NCI-H2081 (cell line): Measurements from ENCODE around the gene ZNF595.
"Not testable (repeated sequence)": the region's sequence is repeated elsewhere in the genome, so short reads cannot be mapped to it uniquely, and the experiment has no call there.

Experiments
- DNase-seq, 2 experiments: peaks; one replicate each; lab custom pipeline; 2025; lab: John Stamatoyannopoulos, UW

ZNF595 gene

GRCh38 chr4:52804-53479 lies at the start of gene ZNF595:
ZNF595 (plus strand) TSS chr4:53321; CDS start chr4:53489, 168 bp downstream.
- DNase-seq: not testable (repeated sequence)

- DNase-seq: not testable (repeated sequence)
Observed at GRCh38 chr4:9937-10870, 42.9 kb upstream of the ZNF595 start.

GRCh38 chr4:11095-11815 lies 41.9 kb upstream of the ZNF595 start:
- DNase-seq: not testable (repeated sequence)

GRCh38 chr4:11816-12417 lies 41.2 kb upstream of the ZNF595 start:
- DNase-seq: not testable (repeated sequence)

DNA sequence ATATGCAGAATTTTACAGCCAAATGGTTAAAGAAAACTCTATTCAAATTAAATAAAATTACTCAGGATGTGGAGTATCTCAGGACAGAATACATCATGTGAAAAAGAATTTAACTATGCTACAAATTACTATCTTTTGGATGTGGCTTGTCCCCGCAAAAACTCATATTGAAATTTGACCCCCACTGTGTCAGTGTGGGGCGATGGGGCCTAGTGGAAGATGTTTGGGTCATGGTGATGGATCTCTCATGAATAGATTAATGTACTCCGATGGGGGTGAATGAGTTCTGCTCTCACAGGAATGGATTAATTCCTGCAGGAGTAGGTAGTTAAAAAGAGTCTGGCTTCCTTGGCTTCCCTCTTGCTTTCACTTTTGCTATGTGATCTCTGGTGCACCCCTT lies 35.0 kb upstream of the ZNF595 start:
- not testable (repeated sequence) for DNase-seq

DNA sequence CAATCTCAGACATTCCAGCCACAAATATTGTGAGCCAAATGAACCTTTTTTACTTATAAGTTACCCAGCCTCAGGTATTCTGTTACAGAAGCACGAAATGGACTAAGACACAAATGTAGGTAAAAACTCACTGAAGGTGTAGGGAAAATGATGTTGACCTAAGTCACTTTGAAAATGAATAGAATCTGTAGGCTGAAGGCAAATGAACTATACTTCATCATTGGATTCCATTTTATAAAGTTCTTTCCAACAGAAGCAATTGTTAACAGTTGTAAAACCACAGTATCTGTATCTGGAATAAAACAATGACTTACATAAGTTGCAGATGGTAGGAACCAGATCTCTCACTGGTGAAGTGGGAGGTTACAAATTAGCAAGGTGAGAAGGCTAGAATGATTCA lies 34.5 kb upstream of the ZNF595 start:
- DNase-seq: not testable (repeated sequence)

DNA sequence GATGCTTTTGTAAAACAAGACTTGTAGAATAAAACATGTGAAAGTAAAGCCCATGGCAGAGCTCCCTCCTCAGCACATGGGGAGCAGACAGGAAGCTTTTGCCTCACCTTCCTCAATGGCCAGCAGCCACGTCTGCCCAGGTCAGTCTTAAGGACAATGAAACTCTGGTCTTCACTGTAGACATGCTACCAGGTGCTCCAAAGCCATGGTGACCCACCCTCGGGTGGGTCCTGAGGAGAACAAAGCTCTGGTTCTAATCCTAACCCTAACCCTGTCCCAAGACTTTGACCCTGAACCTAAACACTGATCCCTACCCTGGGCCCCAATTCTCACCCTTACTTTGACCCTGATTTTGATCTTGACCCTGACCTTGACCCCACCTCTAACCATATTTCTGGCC lies 30.2 kb upstream of the ZNF595 start:
- not testable (repeated sequence) for DNase-seq

GRCh38 chr4:24359-24758 lies 28.8 kb upstream of the ZNF595 start:
- DNase-seq: not testable (repeated sequence)

- not testable (repeated sequence) for DNase-seq
Observed at GRCh38 chr4:27501-27900, 25.6 kb upstream of the ZNF595 start.

GRCh38 chr4:28767-29542 lies 24.2 kb upstream of the ZNF595 start:
- not testable (repeated sequence) for DNase-seq

GRCh38 chr4:33314-33713 lies 19.8 kb upstream of the ZNF595 start:
- not testable (repeated sequence) for DNase-seq

DNA sequence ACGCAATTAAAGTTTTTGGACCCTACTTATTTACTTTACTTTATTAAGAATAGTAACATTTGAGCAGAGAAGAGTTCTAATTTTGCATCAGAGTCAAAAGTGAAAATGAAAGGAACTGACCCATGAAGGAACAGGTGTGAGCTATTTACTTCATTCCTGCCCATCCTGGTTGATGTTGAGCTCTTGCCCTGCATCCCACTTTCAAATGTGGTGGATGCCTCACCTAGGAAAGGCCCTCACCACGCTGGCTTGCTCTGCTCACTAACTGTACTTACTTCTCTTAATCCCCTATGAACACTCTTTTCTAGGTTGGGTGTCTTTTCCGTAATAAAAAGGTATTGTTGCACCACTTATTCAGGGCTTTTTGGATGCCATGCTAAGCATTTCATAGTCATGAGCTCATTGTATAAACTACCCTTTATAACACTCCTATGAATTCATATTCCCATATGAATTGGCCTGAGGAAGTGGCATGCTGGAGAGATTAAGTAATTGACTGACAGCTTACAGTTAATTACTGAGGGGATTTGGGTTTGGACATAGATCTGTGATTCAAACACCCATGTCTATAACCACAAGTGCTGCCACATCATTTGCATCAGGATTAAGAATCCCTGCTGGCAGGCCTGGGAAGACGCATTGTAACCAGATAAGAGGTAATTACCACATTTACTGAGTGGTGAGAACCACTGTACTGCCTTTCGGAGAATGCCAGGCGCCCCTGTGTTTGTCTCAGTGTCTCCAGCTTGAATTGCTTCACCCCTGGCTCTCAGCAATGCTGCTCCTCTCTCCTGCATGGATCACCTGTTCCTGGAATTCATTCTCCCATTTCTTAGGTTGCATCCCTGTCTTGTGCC lies 16.3 kb upstream of the ZNF595 start:
- DNase-seq: not testable (repeated sequence)

DNA sequence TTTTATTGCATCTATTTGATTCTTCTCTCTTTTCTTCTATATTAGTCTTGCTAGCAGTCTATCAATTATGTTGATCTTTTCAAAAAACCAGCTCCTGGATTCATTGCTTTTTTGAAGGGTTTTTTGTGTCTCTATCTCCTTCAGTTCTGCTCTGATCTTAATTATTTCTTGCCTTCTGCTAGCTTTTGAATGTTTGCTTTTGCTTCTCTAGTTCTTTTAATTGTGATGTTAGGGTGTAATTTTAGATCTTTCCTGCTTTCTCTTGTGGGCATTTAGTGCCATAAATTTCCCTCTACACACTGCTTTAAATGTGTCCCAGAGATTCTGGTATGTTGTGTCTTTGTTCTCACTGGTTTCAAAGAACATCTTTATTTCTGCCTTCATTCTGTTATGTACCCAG lies 14.9 kb upstream of the ZNF595 start:
- not testable (repeated sequence) for DNase-seq

DNA sequence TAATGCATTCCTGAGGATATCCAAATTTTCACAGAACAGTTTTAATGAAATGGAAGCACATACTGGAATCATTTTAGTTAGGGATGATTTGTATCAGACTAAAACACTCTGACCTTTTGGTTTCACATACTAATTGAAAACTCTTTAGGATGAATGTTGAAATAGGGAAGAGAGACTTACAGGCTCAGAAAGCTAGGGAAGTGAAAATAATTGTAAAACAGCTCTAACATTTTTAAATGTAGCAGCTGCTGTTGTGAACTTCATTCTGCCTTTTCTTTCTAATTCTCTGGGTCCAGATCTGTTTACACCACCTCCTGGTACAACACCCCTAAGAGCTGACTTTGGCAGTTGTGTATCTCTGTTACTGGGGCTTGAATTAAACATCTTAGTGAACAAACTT lies 9.7 kb upstream of the ZNF595 start:
- not testable (repeated sequence) for DNase-seq

DNA sequence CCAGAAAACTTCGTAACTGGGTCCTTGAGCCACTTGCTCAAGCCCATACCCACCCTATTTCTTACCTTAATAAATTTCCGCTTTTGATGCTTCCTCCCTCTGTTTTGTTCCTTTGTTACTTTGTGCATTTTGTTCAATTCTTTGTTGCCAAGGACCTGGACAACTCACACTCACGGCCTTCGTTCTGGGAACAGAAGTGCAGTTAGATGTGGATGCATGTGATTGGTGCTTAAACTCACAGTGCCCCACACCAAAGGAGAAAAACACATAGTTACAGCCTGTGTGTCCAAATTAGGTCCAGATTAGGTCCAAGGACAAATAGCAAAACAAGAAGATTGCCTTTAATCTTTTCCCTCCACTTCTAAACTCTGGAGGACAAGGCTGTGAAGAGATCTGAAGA lies 1.9 kb upstream of the ZNF595 start:
- not testable (repeated sequence) for DNase-seq

DNA sequence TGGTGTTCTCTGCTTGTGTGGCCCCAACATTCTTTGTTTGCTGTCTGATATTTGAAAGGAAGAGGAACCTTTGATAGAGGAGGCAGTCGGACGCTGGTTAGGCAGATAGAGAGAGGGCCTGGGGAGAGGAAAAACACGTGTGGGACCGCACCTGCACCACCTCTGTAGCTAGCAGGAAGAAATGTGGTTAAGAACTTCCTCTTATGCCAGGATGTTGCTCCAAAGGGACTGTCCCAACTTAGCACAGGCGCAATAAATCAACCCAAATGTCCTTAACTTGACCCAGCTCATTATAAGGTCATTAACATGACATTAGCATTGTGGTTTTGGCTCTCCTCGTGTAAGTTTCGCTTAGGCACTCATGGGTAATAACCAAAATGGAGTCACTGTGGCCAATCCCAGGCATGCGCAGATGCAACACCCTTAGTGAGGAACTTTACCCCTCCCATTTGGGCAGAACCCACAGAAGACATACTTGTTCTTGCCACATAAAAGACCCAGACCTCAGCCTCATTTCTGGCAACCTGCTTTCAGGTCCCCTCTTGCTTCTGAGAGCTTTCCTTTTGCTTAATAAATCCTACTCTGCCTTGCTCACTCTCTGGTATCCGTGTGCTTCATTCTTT lies 1.4 kb upstream of the ZNF595 start:
- not testable (repeated sequence) for DNase-seq

GRCh38 chr4:53521-53920 lies 400 bp downstream of the ZNF595 start:
- not testable (repeated sequence) for DNase-seq

- not testable (repeated sequence) for DNase-seq
Observed at GRCh38 chr4:64733-65132, 11.6 kb downstream of the ZNF595 start.

- DNase-seq: no peak
Observed at GRCh38 chr4:71830-72229, 18.7 kb downstream of the ZNF595 start.

DNA sequence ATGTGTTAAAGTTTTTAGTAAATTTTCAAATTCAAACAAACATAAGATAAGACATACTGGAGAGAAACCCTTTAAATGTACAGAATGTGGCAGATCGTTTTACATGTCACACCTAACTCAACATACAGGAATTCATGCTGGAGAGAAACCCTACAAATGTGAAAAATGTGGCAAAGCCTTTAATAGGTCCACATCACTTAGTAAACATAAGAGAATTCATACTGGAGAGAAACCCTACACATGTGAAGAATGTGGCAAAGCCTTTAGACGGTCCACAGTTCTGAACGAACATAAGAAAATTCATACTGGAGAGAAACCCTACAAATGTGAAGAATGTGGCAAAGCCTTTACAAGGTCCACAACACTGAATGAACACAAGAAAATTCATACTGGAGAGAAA lies 32.8 kb downstream of the ZNF595 start:
- DNase-seq: no peak
